Astrocyte (in vitro differentiated cells and primary cell): ENCODE measurements around the gene STON2.

Experiments used
- EZH2 ChIP-seq: IDR thresholded peaks from 2 replicates; pipeline ENCODE4 v1.6.1; 2012; ENCODE audit warnings: mild to moderate bottlenecking, low read length, inconsistent platforms; ENCODE audit not compliant: insufficient read depth
- TF ChIP-seq, protein P1 (sequence below): IDR thresholded peaks from 2 replicates; pipeline ENCODE4 v1.5.1; 2011; ENCODE audit warnings: low read depth, mild to moderate bottlenecking, inconsistent platforms, low read length, moderate library complexity; ENCODE audit not compliant: insufficient read depth

DNA sequence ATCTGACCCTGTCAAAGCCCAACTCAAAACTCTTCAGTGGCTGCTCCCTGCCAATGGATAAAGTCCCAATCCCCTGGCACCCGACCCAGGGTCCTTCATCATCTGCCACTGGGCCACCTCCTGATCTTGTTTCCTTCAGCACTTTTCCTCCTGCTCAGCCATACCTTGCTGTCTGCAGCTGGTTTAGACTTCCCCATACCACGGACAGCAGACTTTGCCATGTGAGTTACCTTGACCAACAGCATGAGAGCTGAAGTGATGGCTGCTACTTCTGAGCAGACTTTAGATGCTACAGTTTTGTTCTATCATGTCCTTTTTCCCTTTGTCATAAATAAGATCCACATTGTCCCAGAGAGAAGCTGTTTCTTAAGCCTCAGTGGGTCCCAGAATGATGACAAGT is 33.3 kb upstream of the STON2 start:
- TF ChIP-seq, protein P1, sequence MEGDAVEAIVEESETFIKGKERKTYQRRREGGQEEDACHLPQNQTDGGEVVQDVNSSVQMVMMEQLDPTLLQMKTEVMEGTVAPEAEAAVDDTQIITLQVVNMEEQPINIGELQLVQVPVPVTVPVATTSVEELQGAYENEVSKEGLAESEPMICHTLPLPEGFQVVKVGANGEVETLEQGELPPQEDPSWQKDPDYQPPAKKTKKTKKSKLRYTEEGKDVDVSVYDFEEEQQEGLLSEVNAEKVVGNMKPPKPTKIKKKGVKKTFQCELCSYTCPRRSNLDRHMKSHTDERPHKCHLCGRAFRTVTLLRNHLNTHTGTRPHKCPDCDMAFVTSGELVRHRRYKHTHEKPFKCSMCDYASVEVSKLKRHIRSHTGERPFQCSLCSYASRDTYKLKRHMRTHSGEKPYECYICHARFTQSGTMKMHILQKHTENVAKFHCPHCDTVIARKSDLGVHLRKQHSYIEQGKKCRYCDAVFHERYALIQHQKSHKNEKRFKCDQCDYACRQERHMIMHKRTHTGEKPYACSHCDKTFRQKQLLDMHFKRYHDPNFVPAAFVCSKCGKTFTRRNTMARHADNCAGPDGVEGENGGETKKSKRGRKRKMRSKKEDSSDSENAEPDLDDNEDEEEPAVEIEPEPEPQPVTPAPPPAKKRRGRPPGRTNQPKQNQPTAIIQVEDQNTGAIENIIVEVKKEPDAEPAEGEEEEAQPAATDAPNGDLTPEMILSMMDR: no peak
- TF ChIP-seq EZH2: no peak
